ENCODE measurements around the gene EPHA4.

DNA sequence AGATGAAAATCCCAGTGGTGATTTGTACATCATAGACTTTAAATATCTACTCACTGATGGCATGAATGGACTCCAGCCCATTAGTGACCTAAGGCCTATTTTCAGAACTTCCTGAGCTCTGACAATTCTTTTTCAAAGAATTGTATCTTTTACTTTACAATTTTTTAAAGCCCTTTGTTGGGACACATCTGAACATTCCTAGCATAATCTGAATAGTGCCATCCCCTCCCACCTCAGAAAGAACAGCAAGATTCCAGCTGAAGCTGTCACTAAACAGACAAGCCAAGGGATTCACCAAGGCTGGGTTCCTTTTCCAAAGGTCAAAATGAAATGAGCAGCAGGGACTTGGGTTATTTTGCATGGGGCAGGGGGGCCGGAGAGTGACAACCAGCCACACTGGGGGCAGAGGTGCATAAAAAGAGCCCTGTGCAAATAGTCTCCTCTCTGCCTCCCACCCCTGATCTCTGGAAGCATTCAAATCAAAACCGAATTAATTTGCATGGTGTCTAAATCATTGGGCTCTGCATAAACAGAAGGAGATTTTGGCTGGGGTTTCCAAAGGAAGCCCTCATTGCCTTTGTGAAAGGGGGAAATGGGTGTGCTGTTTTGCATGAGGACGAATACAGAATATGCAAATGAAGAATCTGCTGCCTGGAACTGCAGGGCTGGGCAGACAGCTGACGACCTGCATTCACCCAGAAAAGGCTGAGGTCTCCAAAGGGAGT is 17.2 kb downstream of the EPHA4 start:
- TF ChIP-seq, protein P1, sequence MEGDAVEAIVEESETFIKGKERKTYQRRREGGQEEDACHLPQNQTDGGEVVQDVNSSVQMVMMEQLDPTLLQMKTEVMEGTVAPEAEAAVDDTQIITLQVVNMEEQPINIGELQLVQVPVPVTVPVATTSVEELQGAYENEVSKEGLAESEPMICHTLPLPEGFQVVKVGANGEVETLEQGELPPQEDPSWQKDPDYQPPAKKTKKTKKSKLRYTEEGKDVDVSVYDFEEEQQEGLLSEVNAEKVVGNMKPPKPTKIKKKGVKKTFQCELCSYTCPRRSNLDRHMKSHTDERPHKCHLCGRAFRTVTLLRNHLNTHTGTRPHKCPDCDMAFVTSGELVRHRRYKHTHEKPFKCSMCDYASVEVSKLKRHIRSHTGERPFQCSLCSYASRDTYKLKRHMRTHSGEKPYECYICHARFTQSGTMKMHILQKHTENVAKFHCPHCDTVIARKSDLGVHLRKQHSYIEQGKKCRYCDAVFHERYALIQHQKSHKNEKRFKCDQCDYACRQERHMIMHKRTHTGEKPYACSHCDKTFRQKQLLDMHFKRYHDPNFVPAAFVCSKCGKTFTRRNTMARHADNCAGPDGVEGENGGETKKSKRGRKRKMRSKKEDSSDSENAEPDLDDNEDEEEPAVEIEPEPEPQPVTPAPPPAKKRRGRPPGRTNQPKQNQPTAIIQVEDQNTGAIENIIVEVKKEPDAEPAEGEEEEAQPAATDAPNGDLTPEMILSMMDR (IDR thresholded peaks at IDR 0.05) = no peak
- TF ChIP-seq POLR2AphosphoS5 (IDR thresholded peaks at IDR 0.05) (no peak), EP300 (IDR thresholded peaks at IDR 0.05) (no peak)

Data from stomach (tissue), 4 donors.